ENCODE results near the gene GATAD2A.
A peak's percentile ranks its signal among the peaks of the same experiment; 100 is the strongest.

Gene GATAD2A

GRCh38 chr19:19444681-19445155 is 39.2 kb downstream of the GATAD2A start:
- Histone ChIP-seq H3K4me1 (ENCODE audit: control insufficient read depth in 1 of 2, insufficient read depth in 2 of 2, low read length in 2 of 2) (peaks cover 10 to 17% of the 10 kb centered on the region in 2 experiments), H3K23ac (ENCODE audit: low read length) (no peak overlapping the region), H3K9me3 (ENCODE audit: insufficient read depth, low read depth, low read length) (no peaks in the 10 kb centered on the region), H2BK12ac (ENCODE audit: low read length) (no peak overlapping the region), H2BK120ac (ENCODE audit: insufficient read depth, low read length, poor library complexity) (no peak overlapping the region), H4K91ac (ENCODE audit: low read depth, low read length) (no peak overlapping the region), H3K36me3 (ENCODE audit: control insufficient read depth in 1 of 2, insufficient read depth in 2 of 2, low read length in 2 of 2) (peaks cover 10 to 15% of the 10 kb centered on the region in 2 experiments), H4K8ac (ENCODE audit: low read depth, low read length) (no peak overlapping the region), H3K79me1 (ENCODE audit: low read length) (no peaks in the 10 kb centered on the region), H3K18ac (ENCODE audit: low read length) (no peak overlapping the region), H3K4ac (ENCODE audit: low read depth, low read length) (no peak overlapping the region), H3K27me3 (ENCODE audit: insufficient read depth, low read length) (no peaks in the 10 kb centered on the region), H3K9ac (ENCODE audit: low read length) (peak overlapping the region; percentile 72), H3K79me2 (ENCODE audit: control insufficient read depth, insufficient read depth, low read length, poor library complexity) (peaks cover 31% of the 10 kb centered on the region), H2AK5ac (ENCODE audit: low read length) (no peak overlapping the region), H3K4me3 (ENCODE audit: low read depth, low read length) (no peak overlapping the region), H2AFZ (ENCODE audit: insufficient read depth, low read length, poor library complexity) (no peak overlapping the region), H3K27ac (ENCODE audit: low read depth, low read length) (no peak overlapping the region), H4K12ac (ENCODE audit: low read depth, low read length) (no peak overlapping the region), H2BK5ac (ENCODE audit: low read depth, low read length, poor library complexity) (no peak overlapping the region), H3K4me2 (ENCODE audit: low read length) (no peak overlapping the region), H3K14ac (ENCODE audit: low read length) (no peak overlapping the region)
- peak; percentile 13 to 45 for DNase-seq
- no CpG with 5 or more reads among the region's 4 CpGs for WGBS (ENCODE audit: extremely low coverage, insufficient coverage, insufficient read length)

GRCh38 chr19:19445288-19445687 is 39.8 kb downstream of the GATAD2A start:
- no peak overlapping the region for H2AK5ac ChIP-seq (ENCODE audit: low read length)
- H3K18ac ChIP-seq (ENCODE audit: low read length): no peak overlapping the region
- H2AFZ ChIP-seq (ENCODE audit: insufficient read depth, low read length, poor library complexity): no peak overlapping the region
- no peak overlapping the region for H4K91ac ChIP-seq (ENCODE audit: low read depth, low read length)
- H3K4me1 ChIP-seq (ENCODE audit: control insufficient read depth in 1 of 2, insufficient read depth in 2 of 2, low read length in 2 of 2): peaks cover 10 to 17% of the 10 kb centered on the region in 2 experiments
- no peak overlapping the region for H3K4me3 ChIP-seq (ENCODE audit: low read depth, low read length)
- H4K8ac ChIP-seq (ENCODE audit: low read depth, low read length): no peak overlapping the region
- no peak overlapping the region for H2BK12ac ChIP-seq (ENCODE audit: low read length)
- H3K4ac ChIP-seq (ENCODE audit: low read depth, low read length): peak overlapping the region; percentile 44
- no peak overlapping the region for H3K14ac ChIP-seq (ENCODE audit: low read length)
- H3K9ac ChIP-seq (ENCODE audit: low read length): no peak overlapping the region
- DNase-seq: no peak
- WGBS (ENCODE audit: extremely low coverage, insufficient coverage, insufficient read length): no CpG with 5 or more reads among the region's 1 CpG
- H3K9me3 ChIP-seq (ENCODE audit: insufficient read depth, low read depth, low read length): no peaks in the 10 kb centered on the region
- no peak overlapping the region for H2BK5ac ChIP-seq (ENCODE audit: low read depth, low read length, poor library complexity)
- H3K79me2 ChIP-seq (ENCODE audit: control insufficient read depth, insufficient read depth, low read length, poor library complexity): peaks cover 31% of the 10 kb centered on the region
- no peak overlapping the region for H2BK120ac ChIP-seq (ENCODE audit: insufficient read depth, low read length, poor library complexity)
- no peak overlapping the region for H4K12ac ChIP-seq (ENCODE audit: low read depth, low read length)
- H3K23ac ChIP-seq (ENCODE audit: low read length): no peak overlapping the region
- peaks cover 10 to 15% of the 10 kb centered on the region in 2 experiments for H3K36me3 ChIP-seq (ENCODE audit: control insufficient read depth in 1 of 2, insufficient read depth in 2 of 2, low read length in 2 of 2)
- H3K27ac ChIP-seq (ENCODE audit: low read depth, low read length): no peak overlapping the region
- H3K79me1 ChIP-seq (ENCODE audit: low read length): no peaks in the 10 kb centered on the region
- H3K27me3 ChIP-seq (ENCODE audit: insufficient read depth, low read length): no peaks in the 10 kb centered on the region
- H3K4me2 ChIP-seq (ENCODE audit: low read length): no peak overlapping the region

DNA sequence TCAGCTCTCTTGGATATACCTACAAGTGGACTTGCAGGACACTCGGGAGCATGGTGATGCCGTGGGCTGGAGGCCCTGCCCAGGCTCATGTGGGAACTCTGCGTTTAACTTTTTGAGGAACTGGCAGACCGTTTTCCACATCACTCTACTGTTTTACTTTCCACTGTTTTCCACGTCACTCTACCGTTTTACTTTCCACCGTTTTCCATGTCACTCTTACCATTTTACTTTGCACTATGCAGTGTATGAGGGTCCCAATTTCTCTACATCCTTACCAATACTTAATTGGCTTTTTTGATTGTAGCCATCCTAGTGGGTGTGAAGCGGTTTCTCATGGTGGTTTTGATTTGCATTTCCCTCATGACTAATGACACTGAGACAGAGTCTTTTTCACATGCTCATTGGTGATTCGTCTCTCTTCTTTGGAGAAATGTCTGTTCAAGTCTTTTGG is 40.5 kb downstream of the GATAD2A start:
- H3K79me2 ChIP-seq (ENCODE audit: control insufficient read depth, insufficient read depth, low read length, poor library complexity): peaks cover 31% of the 10 kb centered on the region
- H2BK12ac ChIP-seq (ENCODE audit: low read length): no peak overlapping the region
- H3K27me3 ChIP-seq (ENCODE audit: insufficient read depth, low read length): no peaks in the 10 kb centered on the region
- no peak overlapping the region for H3K9ac ChIP-seq (ENCODE audit: low read length)
- H2AK5ac ChIP-seq (ENCODE audit: low read length): no peak overlapping the region
- 100% methylated on average over 3 of the region's 9 CpGs for WGBS (ENCODE audit: extremely low coverage, insufficient coverage, insufficient read length)
- H4K8ac ChIP-seq (ENCODE audit: low read depth, low read length): no peak overlapping the region
- no peak overlapping the region for H2BK120ac ChIP-seq (ENCODE audit: insufficient read depth, low read length, poor library complexity)
- no peak overlapping the region for H2AFZ ChIP-seq (ENCODE audit: insufficient read depth, low read length, poor library complexity)
- H3K9me3 ChIP-seq (ENCODE audit: insufficient read depth, low read depth, low read length): no peaks in the 10 kb centered on the region
- H3K4me3 ChIP-seq (ENCODE audit: low read depth, low read length): no peak overlapping the region
- H3K4me2 ChIP-seq (ENCODE audit: low read length): no peak overlapping the region
- no peak overlapping the region for H4K91ac ChIP-seq (ENCODE audit: low read depth, low read length)
- peaks cover 10 to 17% of the 10 kb centered on the region in 2 experiments for H3K4me1 ChIP-seq (ENCODE audit: control insufficient read depth in 1 of 2, insufficient read depth in 2 of 2, low read length in 2 of 2)
- no peak for DNase-seq
- H3K4ac ChIP-seq (ENCODE audit: low read depth, low read length): peak overlapping the region; percentile 87
- no peak overlapping the region for H3K14ac ChIP-seq (ENCODE audit: low read length)
- H4K12ac ChIP-seq (ENCODE audit: low read depth, low read length): no peak overlapping the region
- H3K27ac ChIP-seq (ENCODE audit: low read depth, low read length): no peak overlapping the region
- H3K36me3 ChIP-seq (ENCODE audit: control insufficient read depth in 1 of 2, insufficient read depth in 2 of 2, low read length in 2 of 2): peaks cover 10 to 15% of the 10 kb centered on the region in 2 experiments
- no peak overlapping the region for H3K18ac ChIP-seq (ENCODE audit: low read length)
- H2BK5ac ChIP-seq (ENCODE audit: low read depth, low read length, poor library complexity): no peak overlapping the region
- H3K23ac ChIP-seq (ENCODE audit: low read length): no peak overlapping the region
- no peaks in the 10 kb centered on the region for H3K79me1 ChIP-seq (ENCODE audit: low read length)

- no peak overlapping the region for H2BK12ac ChIP-seq (ENCODE audit: low read length)
- no peak overlapping the region for H4K12ac ChIP-seq (ENCODE audit: low read depth, low read length)
- H3K9ac ChIP-seq (ENCODE audit: low read length): no peak overlapping the region
- H2BK120ac ChIP-seq (ENCODE audit: insufficient read depth, low read length, poor library complexity): no peak overlapping the region
- no peak for DNase-seq
- H3K23ac ChIP-seq (ENCODE audit: low read length): no peak overlapping the region
- no peaks in the 10 kb centered on the region for H3K79me1 ChIP-seq (ENCODE audit: low read length)
- H3K18ac ChIP-seq (ENCODE audit: low read length): no peak overlapping the region
- H3K4me1 ChIP-seq (ENCODE audit: control insufficient read depth in 1 of 2, insufficient read depth in 2 of 2, low read length in 2 of 2): peaks cover 10 to 23% of the 10 kb centered on the region in 2 experiments
- peaks cover 35% of the 10 kb centered on the region for H3K79me2 ChIP-seq (ENCODE audit: control insufficient read depth, insufficient read depth, low read length, poor library complexity)
- whole genome bisulfite sequencing (ENCODE audit: extremely low coverage, insufficient coverage, insufficient read length): no CpG with 5 or more reads among the region's 9 CpGs
- H2AFZ ChIP-seq (ENCODE audit: insufficient read depth, low read length, poor library complexity): no peak overlapping the region
- H2BK5ac ChIP-seq (ENCODE audit: low read depth, low read length, poor library complexity): no peak overlapping the region
- H3K4me3 ChIP-seq (ENCODE audit: low read depth, low read length): no peak overlapping the region
- no peak overlapping the region for H4K8ac ChIP-seq (ENCODE audit: low read depth, low read length)
- H4K91ac ChIP-seq (ENCODE audit: low read depth, low read length): no peak overlapping the region
- no peak overlapping the region for H3K14ac ChIP-seq (ENCODE audit: low read length)
- no peaks in the 10 kb centered on the region for H3K9me3 ChIP-seq (ENCODE audit: insufficient read depth, low read depth, low read length)
- peak overlapping the region; percentile 84 for H3K4ac ChIP-seq (ENCODE audit: low read depth, low read length)
- H3K36me3 ChIP-seq (ENCODE audit: control insufficient read depth in 1 of 2, insufficient read depth in 2 of 2, low read length in 2 of 2): peaks cover 10 to 13% of the 10 kb centered on the region in 2 experiments
- no peaks in the 10 kb centered on the region for H3K27me3 ChIP-seq (ENCODE audit: insufficient read depth, low read length)
- H3K4me2 ChIP-seq (ENCODE audit: low read length): no peak overlapping the region
- no peak overlapping the region for H2AK5ac ChIP-seq (ENCODE audit: low read length)
- H3K27ac ChIP-seq (ENCODE audit: low read depth, low read length): no peak overlapping the region
These were observed 41.4 kb downstream of the GATAD2A start for GRCh38 chr19:19446655-19447437.

Measured in trophoblast cell (in vitro differentiated cells and primary cell).